ENCODE results near the gene ZKSCAN1.

DNA sequence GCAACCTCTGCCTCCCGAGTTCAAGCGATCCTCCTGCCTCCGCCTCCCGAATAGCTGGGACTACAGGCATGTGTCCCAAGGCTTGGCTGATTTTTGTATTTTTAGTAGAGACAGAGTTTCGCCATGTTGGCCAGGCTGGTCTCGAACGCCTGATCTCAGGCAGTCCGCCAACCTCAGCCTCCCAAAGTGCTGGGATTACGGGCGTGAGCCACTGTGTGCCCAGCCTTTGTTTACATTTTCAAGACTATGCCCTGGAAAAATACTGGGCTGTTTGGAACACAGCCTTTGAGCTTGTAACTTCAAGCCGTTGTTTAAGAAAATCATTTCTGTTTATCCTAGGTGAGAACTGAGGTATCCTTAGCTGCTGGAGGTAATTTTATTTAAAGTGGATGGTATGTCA is 1.9 kb downstream of the ZKSCAN1 start:
- TF ChIP-seq, protein P1, sequence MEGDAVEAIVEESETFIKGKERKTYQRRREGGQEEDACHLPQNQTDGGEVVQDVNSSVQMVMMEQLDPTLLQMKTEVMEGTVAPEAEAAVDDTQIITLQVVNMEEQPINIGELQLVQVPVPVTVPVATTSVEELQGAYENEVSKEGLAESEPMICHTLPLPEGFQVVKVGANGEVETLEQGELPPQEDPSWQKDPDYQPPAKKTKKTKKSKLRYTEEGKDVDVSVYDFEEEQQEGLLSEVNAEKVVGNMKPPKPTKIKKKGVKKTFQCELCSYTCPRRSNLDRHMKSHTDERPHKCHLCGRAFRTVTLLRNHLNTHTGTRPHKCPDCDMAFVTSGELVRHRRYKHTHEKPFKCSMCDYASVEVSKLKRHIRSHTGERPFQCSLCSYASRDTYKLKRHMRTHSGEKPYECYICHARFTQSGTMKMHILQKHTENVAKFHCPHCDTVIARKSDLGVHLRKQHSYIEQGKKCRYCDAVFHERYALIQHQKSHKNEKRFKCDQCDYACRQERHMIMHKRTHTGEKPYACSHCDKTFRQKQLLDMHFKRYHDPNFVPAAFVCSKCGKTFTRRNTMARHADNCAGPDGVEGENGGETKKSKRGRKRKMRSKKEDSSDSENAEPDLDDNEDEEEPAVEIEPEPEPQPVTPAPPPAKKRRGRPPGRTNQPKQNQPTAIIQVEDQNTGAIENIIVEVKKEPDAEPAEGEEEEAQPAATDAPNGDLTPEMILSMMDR (IDR thresholded peaks at IDR 0.05; ENCODE audit: low read length): no peak
- TF ChIP-seq EZH2 (IDR thresholded peaks at IDR 0.05; ENCODE audit: borderline replicate concordance, low read length): no peak

Data from OCI-LY1 (cell line).